Lung (tissue), 12 donors: ENCODE results near the gene GAMT. TPM values are rescaled to one million over a fixed set of nuclear protein-coding genes. Genes with fewer than 3 reads are reported as not detected.

Experiments
- ATAC-seq: fragments of 200-7000 bp; cut with Tn5 transposase; one replicate; pipeline ENCODE4 v1.9.1; 2020; ENCODE audit warnings: moderate number of reproducible peaks; ENCODE audit not compliant: insufficient read depth, low FRiP score
- DNase-seq, 3 donors: peaks; one replicate each; pipeline ENCODE4 v3.0.0-alpha.2; 2013 to 2017
- H3K27ac ChIP-seq, 2 donors: one replicate each; pipeline ENCODE4 v1.5.1; 2013; ENCODE audit warnings: mild to moderate bottlenecking in 2 of 2, moderate library complexity in 2 of 2, control low read depth in 1 of 2, inconsistent platforms in 1 of 2, low read depth in 1 of 2, low read length in 1 of 2
- H3K27me3 ChIP-seq, 3 donors: one replicate each; pipeline ENCODE4 v1.5.1; 2013; ENCODE audit warnings: low read length in 2 of 3; ENCODE audit not compliant: control insufficient read depth in 3 of 3, insufficient read depth in 3 of 3
- H3K36me3 ChIP-seq, 4 donors: one replicate each; pipeline ENCODE4 v1.5.1; 2013; ENCODE audit warnings: low read length in 4 of 4, mild to moderate bottlenecking in 1 of 4, moderate library complexity in 1 of 4; ENCODE audit not compliant: control insufficient read depth in 4 of 4, insufficient read depth in 4 of 4
- H3K4me1 ChIP-seq, 5 donors: one replicate each; pipeline ENCODE4 v1.5.1; 2013; ENCODE audit warnings: low read length in 5 of 5, mild to moderate bottlenecking in 2 of 5, moderate library complexity in 1 of 5; ENCODE audit not compliant: control insufficient read depth in 5 of 5, insufficient read depth in 5 of 5
- H3K4me3 ChIP-seq: one replicate; pipeline ENCODE4 v1.5.1; 2013; ENCODE audit warnings: mild to moderate bottlenecking, control low read depth, moderate library complexity
- H3K9ac ChIP-seq, 2 donors: one replicate each; pipeline ENCODE4 v1.5.1; 2013; ENCODE audit warnings: low read length in 2 of 2, control low read depth in 1 of 2; ENCODE audit not compliant: insufficient read depth in 1 of 2
- H3K9me3 ChIP-seq, 4 donors: one replicate each; pipeline ENCODE4 v1.5.1; 2013; ENCODE audit warnings: low read length in 3 of 4, mild to moderate bottlenecking in 1 of 4, moderate library complexity in 1 of 4; ENCODE audit not compliant: control insufficient read depth in 4 of 4, insufficient read depth in 3 of 4
- WGBS, 2 donors: extraction: QIAGEN DNeasy Blood & Tissue Kit; methylation state at CpG; one replicate each; pipeline ENCODE4 v1.1.7; 2013; 5-methylcytosine and 5-hydroxymethylcytosine counted together
- polyA plus RNA-seq, 2 donors: library from polyadenylated mRNA; stranded (reverse); fragments of 200-250 nt; gene quantifications; one replicate each; pipeline ENCODE4 v1.2.1, GENCODE V29; 2013
- total RNA-seq, 2 donors: library from RNA; depleted of rRNA in 1 of 2; stranded (reverse); fragments of >200 nt in 1 of 2; gene quantifications; one replicate each; pipeline ENCODE4 v1.2.1, GENCODE V29; 2014 to 2021
- TF ChIP-seq, protein P1 (sequence below): IDR thresholded peaks from 2 replicates; pipeline ENCODE4 v1.5.1; 2012; ENCODE audit warnings: mild to moderate bottlenecking; ENCODE audit errors: control extremely low read depth, extremely low read depth
- donor health status: control.
- donor health status: control.
- donor health status: Bipolar disorder and iron deficiency.
- donor health status: healthy.
- donor health status: DM: yes; HTN: yes; CAD: no.

Gene GAMT
- total and polyA plus RNA-seq, 4 donors: 2.9 to 8.6 (median 7.3) TPM

GRCh38 chr19:1445185-1445931 lies 44.0 kb upstream of the GAMT start:
- no peak overlapping the region for H3K9ac ChIP-seq

GRCh38 chr19:1441677-1442438 lies 40.5 kb upstream of the GAMT start:
- no peak for ATAC-seq
- TF ChIP-seq, protein P1, sequence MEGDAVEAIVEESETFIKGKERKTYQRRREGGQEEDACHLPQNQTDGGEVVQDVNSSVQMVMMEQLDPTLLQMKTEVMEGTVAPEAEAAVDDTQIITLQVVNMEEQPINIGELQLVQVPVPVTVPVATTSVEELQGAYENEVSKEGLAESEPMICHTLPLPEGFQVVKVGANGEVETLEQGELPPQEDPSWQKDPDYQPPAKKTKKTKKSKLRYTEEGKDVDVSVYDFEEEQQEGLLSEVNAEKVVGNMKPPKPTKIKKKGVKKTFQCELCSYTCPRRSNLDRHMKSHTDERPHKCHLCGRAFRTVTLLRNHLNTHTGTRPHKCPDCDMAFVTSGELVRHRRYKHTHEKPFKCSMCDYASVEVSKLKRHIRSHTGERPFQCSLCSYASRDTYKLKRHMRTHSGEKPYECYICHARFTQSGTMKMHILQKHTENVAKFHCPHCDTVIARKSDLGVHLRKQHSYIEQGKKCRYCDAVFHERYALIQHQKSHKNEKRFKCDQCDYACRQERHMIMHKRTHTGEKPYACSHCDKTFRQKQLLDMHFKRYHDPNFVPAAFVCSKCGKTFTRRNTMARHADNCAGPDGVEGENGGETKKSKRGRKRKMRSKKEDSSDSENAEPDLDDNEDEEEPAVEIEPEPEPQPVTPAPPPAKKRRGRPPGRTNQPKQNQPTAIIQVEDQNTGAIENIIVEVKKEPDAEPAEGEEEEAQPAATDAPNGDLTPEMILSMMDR: no peak
- H3K4me3 ChIP-seq: no peak overlapping the region
- 91% methylated on average over 25 of the region's 25 CpGs for WGBS, 2 donors
- H3K36me3 ChIP-seq: peaks cover 19 to 32% (median 28%) of the 10 kb centered on the region in 4 donors
- H3K27me3 ChIP-seq: peaks cover 0 to 3% (median 0%) of the 10 kb centered on the region in 3 donors
- no peak for DNase-seq
- no peak overlapping the region for H3K9ac ChIP-seq
- H3K9me3 ChIP-seq: no peaks in the 10 kb centered on the region
- peaks cover 0 to 21% (median 3%) of the 10 kb centered on the region in 5 donors for H3K4me1 ChIP-seq
- no peak overlapping the region for H3K27ac ChIP-seq

More at GRCh38 chr19:1445185-1445931, 44.0 kb upstream of the GAMT start:
- no peak overlapping the region for H3K27ac ChIP-seq
- 2% methylated on average over 49 to 70 of the region's 70 CpGs for WGBS, 2 donors
- H3K4me1 ChIP-seq: peaks cover 0 to 8% (median 0%) of the 10 kb centered on the region in 5 donors
- TF ChIP-seq, protein P1: peak; percentile 84
- H3K36me3 ChIP-seq: peaks cover 18 to 22% (median 19%) of the 10 kb centered on the region in 4 donors
- peak; percentile 74 for ATAC-seq
- H3K9me3 ChIP-seq: no peaks in the 10 kb centered on the region
- peak; percentile 53 to 76 (median 65) for DNase-seq
- no peak overlapping the region for H3K4me3 ChIP-seq
- peaks cover 6 to 27% (median 15%) of the 10 kb centered on the region in 3 donors for H3K27me3 ChIP-seq

- 95 to 96% methylated on average over 9 of the region's 9 CpGs for WGBS, 2 donors
Measured at GRCh38 chr19:1441022-1441426, 39.7 kb upstream of the GAMT start.

More at GRCh38 chr19:1441022-1441426, 39.7 kb upstream of the GAMT start:
- ATAC-seq: no peak
- Histone ChIP-seq H3K4me3 (no peak overlapping the region), H3K9me3 (no peaks in the 10 kb centered on the region), H3K4me1 (peaks cover 0 to 17% (median 3%) of the 10 kb centered on the region in 5 donors), H3K27ac (no peak overlapping the region), H3K9ac (no peak overlapping the region), H3K36me3 (peaks cover 19 to 35% (median 28%) of the 10 kb centered on the region in 4 donors), H3K27me3 (peaks cover 0 to 3% (median 0%) of the 10 kb centered on the region in 3 donors)
- no peak for DNase-seq
- TF ChIP-seq, protein P1: no peak
